Stimulated activated CD4-positive, alpha-beta T cell treated with anti-CD3 and anti-CD28 coated beads, Interleukin-12 subunit alpha, Interleukin-12 subunit beta, amount 100 ng/mL, for 48 hours (primary cell): ENCODE results near the gene BRD8.

Source experiments
- DNase-seq, 3 donors: peaks; one replicate each; pipeline ENCODE4 v3.0.0-alpha.2; 2020; ENCODE audit warnings: low read depth in 2 of 3, low spot score in 1 of 3

The BRD8 gene

DNA sequence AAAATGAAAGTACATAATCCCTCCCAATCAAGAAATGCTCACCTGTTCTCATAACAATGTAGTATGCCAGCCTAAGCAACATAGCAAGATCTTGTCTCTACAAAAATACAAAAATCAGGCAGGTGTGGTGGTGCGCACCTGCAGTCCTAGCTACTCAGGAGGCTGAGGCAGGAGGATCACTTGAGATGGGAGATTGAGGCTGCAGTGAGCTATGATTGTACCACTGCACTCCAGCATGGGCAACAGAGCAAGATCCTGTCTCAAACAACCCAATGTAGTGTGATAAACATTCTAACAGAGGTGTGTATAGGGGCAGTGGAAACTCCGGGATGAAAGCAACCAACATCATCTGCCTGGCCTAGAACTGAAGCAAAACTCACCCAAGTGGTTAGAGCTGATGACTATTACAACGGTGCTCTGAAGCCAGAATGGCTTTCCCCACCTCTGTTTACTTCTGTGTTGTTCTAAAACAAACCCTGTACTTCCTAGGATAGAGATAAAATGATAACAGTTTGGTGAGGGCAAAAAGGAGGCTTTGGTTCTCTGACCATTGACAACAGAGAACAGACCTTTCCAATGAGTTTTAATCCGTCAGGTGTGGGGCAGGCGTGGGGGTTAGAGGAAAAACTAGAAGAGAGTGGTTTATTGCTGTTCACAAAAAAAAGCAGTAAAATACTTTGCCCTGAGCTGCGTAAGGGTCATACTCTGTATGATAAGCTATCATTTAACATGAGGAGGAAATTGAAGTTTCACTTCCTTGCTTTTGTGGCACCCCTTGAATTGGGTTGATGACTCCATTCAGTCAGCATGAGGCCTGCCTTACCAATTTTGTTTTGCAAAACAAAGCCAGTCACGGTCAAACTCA is 75.7 kb downstream of the BRD8 start:
- no peak for DNase-seq

DNA sequence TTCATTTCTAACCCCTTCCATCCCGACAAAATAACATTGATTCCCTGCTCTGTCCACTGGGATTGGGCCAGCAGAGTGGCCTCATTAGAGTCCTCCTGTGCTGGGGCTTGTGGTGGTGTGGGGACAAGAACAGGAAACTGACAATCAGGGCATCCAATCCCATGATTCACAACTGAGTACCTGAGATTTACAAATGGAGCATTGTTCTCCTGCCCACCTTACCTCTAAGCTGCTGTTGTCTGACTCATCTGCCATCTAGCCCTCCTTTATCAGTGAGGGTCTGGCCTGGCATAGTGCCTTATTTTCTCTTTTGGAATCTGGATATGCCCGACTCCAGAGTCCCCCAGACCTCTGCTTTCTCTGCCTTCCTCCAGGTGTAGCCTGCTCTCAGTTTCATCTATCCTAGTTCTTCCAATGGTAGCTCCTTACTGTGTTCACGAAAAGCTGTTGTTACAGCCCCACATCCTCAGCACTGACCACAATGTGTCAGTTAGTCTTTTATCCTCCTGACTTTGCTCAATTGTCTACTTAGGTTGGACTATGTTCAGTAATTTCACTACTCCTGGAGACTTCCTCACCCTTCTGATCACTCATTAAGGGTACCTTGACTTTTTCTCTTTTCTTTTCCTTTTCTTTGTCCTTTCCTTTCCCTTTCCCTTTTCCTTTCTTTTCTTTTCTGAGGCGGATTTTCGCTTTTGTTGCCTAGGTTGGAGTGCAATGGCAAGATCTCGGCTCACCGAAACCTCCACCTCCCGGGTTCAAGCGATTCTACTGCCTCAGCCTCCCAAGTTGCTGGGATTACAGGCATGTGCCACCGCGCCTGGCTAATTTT is 81.2 kb downstream of the BRD8 start:
- no peak for DNase-seq

DNA sequence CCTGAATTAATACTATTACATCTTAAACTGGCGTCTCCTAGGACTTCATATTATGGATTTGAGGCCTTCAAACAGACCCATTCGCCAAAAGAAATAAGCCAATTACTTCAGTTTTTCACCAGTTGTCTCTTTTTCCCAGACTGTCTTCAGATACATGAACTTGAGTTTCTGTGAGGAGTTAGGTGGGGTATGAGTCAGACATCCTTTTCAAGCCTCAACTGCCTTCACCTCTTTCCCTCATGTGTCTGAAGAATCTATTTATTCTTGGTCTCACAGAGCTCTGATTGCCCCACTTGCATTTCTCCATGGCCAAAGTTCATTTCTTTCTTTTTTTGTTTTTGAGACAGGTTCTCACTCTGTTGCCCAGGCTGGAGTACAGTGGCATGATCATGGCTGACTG is 82.1 kb downstream of the BRD8 start:
- DNase-seq = no peak

DNA sequence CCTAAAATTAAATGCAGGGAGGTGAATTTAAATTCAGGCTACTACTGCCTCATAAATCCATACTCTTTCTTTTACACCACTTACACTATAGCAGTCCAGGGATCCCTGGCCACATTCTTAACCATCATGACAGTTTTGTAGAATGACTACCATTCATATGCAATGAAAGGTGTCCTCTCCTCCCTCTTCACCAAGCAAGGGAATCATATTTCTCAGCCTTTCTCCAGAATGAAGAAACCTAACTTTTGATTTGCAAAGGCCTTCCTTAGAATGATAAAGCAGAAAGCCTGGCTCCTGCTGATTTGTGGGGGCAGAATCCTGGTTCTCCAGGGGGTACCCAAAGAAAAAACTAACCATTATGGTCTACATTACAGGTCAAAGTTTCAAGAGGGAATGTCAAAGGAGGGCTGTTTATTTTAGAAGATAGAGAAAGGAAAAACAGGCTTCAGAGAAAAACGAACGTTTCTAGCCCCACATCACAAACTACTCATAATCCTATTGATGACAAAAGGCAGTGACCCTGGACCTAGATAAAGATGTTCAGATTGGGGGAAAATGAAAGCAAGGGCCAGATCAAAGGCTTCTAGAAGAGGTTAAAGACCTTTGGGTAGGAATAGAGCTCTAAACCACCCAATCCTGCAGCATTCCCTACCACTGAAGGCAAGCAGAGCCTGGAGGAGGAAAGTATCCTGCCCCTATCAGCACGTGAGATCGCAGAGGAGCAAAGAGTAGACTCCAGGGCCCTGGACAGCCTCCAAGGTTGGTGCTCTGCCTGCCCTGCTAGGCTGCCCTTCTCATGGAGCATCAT is 83.1 kb downstream of the BRD8 start:
- no peak for DNase-seq

DNA sequence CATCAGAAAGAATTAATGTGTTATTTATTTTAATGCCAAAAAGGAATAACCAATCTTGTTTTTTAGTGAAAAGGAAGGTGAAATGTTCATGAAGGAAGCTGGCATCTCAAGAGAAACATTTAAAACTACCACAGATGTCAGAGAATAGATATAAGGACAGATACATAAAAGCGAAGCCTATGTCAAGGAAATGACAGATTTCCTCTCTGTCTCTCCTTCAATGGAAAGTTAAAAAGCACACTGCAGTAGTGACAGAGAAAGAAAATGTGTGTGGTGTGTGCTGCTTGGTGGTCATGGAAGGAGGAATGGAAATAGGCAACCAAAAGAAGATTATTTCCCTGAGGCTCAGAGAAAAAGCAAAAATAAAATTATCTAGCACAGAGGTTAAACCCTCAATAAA is 85.4 kb downstream of the BRD8 start:
- DNase-seq = no peak

DNA sequence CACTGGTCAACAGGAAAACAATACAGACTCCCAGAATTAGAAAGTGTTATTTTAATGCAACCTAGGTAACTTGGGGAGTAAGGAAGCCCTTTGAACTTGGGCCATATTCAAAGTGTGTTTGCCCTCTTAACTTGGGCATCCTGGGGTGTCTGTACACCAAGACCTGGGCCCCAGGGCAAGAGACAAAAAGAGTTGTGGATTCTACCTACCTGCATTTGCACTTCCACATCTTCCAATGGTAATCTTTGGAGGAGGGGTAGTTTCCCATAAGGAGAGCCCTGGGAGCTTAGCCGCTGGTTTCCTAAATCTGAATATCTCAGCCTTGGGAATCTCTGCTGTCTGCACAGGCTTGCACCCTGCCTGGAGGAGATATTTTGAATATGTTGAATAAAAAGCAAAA is 86.1 kb downstream of the BRD8 start:
- DNase-seq = no peak

DNA sequence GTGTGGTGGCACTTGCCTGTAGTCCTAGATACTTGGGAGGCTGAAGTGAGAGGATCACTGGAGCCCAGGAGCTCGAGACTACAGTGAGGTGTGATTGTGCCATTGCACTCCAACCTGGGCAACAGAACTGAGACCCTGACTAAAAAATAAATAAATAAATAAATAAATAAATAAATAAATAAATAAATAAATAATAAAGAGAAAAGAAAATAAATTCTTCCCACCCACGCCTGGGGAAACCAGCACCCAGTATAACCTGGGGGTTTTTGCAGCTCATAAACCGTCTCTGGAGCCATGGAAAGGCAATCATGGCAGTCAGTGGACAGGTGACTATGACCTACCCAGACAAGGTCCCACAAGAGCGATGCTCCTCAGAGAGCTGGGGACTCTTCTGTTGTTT is 86.7 kb downstream of the BRD8 start:
- DNase-seq = no peak
